HG03039 (cell line): ENCODE results near the gene GREM1.

Source experiments
- ATAC-seq: cut with Tn5 transposase; IDR thresholded peaks from one replicate; pipeline ENCODE4 v1.9.1; 2021; ENCODE audit warnings: mild to moderate bottlenecking, moderate library complexity; ENCODE audit not compliant: unreplicated experiment

The GREM1 gene

DNA sequence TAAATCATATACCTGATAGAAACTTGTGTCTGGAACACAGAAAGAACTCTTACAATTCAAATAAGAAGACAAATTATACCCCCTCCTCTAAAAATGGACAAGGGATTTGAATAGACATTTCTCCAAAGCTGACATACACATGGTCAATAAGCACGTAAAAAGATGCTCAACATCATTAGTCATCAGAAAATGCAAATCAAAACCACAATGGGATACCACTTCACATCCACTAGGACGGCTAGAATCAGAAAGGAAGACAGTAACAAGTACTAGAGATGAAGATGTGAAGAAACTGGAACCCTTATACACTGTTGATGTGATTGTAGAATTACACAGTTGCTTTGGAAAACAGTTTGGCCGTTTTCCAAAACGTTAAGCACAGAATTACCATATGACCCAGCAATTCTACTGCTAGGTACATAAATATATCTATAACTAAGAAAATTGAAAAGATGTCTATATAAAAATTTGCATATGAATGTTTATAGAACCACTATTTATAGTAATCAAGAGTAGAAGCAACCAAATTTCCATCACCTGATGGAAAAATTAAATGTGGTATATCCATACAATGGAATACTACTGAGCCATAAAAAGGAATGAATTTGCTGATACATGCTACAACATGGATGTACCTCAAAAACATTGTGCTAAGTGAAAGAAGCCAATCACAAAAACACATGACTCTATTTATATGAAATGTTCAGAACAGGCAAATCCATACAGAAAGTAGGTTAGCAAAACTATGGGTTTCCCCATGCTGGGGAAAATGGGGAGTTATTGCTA, 60.8 kb downstream of the GREM1 start:
- no peak for ATAC-seq

DNA sequence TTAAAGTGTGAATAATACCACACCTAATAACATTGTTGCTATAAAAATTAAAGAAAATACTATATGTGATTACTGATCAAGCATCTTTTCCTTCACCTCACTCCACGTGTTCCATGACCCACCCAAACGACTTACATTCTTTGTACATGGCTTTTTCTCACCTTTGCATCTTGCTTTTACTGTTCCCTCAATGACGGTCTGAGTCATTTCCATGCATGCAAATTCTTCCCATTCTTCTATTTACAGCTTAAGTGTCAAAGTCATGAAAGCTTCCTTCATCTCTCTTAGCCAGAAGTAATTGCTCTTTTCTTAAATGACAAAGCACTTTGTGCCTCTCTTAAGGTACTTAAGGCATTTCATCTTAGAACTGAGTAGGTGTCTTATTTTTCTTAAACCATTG, 64.0 kb downstream of the GREM1 start:
- ATAC-seq, result no peak

DNA sequence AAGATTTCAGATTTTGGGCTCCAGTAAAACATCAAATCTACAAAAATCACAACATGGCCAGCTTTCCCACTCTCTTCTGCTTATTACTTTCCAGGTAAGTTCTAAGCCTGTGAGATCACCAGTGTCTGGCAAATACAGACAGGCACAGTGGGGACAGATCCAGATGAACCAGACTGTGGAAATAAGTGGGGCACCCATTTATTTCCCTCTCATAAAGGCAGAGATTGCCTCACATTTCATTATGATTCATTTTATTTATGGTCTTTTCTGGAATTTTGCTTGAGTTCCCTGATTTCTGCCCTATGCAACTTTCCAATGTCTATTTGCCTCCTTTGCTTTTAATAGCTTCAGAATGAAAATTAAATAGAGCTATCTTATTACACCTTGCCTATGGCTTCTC, 66.8 kb downstream of the GREM1 start:
- no peak for ATAC-seq

DNA sequence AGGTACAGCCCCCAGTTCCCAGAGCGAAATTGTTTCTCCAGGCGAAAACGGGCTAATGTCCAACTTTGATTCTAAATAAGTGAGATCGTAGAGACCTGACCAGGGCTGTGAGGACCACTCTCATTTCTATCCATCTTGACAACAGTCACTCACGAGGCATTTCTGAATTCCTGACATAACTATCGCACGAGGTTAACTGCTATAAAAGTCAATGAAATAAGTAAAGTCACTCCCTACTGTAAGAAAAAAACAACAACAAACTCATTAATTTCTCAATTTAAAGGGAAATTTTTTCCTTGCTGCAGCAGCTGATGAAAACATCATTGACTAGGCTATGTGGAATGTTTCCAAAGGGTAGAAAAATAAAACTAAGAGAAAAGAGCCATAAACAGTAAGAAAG, 69.1 kb downstream of the GREM1 start:
- no peak for ATAC-seq

DNA sequence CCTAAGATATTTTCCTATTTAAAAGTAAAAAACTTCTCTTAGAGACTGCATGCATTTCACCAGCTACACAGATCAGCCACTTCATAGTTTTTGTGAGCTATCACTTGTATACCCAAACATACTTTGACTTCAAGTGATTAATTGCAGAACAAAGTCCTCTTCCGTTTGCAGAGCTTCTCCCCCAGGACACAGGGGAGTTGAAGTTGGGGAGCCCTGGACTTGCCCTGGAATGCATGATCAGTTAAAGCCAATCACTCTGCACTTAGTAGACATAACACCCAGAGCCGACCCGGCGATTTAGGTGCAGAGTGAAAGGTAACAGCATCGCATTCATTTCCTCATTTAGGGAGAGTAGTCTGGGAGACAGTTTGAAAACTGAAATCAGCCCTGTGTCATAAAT, 70.1 kb downstream of the GREM1 start:
- no peak for ATAC-seq

DNA sequence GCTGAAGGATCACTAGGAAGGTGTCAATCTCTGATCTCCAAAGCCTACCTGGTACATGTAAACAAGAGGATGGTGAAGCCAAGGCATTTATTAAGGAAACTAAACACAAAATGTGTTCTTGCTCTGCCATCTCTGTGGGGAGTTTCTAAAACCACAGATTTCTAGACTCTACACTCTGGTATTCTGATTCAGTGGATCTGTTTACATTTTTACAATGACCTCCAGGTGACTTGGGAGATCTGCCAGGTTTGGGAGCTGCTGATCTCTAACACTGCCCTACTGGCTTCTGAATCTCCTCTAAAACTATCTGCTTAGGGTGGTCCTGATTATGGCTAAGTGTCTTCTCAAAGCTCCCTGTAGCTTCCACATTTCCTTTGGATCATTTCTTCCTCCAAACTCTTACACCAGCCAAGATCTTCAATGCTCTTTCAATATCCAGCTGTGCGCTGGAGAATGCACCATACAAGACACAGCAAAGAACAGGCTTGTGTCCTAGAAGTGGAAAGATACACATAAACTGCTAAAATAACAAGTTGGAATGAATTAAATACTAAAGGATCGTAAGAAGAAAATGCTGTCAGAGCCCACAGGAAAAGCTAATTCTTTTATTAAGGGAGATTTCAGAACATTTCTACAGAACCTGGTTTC, 72.7 kb downstream of the GREM1 start:
- ATAC-seq, result no peak

DNA sequence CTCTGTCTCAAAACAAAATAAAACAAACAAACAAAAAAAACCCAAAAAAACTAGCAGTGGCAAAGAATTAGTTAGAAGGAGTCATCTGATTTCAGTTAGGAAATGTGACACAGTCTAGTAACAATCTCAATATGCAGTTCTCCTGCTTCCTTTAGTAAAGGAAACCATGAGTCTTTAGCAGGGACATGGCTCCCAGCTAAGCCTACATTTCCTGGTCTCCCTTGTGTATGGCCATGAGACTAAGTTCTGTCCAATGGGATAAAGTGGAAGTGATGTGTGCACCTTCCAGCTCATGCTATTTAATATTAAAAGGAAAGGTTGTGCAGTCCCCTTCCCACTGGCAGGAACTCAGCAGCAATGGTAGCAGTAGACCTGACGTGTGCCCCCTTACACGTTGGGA, 74.6 kb downstream of the GREM1 start:
- ATAC-seq, result no peak
